Loucy (cell line): ENCODE results near the gene ARFGEF3.

Source experiments
- CTCF ChIP-seq: fragments of 200-600 bp; sonication (generic); conservative IDR thresholded peaks from 2 replicates; pipeline ENCODE4 v1.5.1; 2014; ENCODE audit warnings: mild to moderate bottlenecking, antibody characterized with exemption, low read length
- EZH2phosphoT487 ChIP-seq: fragments of 200-600 bp; IDR thresholded peaks from 2 replicates; pipeline ENCODE4 v1.6.1; 2018; ENCODE audit warnings: antibody characterized with exemption, mild to moderate bottlenecking, moderate library complexity, borderline replicate concordance

GRCh38 chr6:138321934-138322333, 160.2 kb downstream of the ARFGEF3 start:
- TF ChIP-seq CTCF (no peak), EZH2phosphoT487 (no peak)
